Measurements from ENCODE around the gene AMPD1.

AMPD1 gene

GRCh38 chr1:114685851-114686250, 9.5 kb downstream of the AMPD1 start:
- Histone ChIP-seq H3K4me1 (ENCODE audit: control insufficient read depth in 2 of 2, insufficient read depth in 1 of 2, low read depth in 1 of 2, low read length in 2 of 2) (no peaks in the 10 kb centered on the region), H3K79me1 (ENCODE audit: low read depth, low read length) (no peaks in the 10 kb centered on the region), H3K27me3 (ENCODE audit: control insufficient read depth in 3 of 3, insufficient read depth in 3 of 3, low read depth in 1 of 3, low read length in 3 of 3) (peaks cover 0 to 36% (median 0%) of the 10 kb centered on the region in 3 experiments), H3K18ac (ENCODE audit: low read length) (no peak overlapping the region), H2BK15ac (ENCODE audit: low read length) (no peak overlapping the region), H4K91ac (ENCODE audit: low read depth, low read length, poor library complexity) (no peak overlapping the region), H3K27ac (replicated peaks; ENCODE audit: low read length) (no peak overlapping the region), H2BK5ac (ENCODE audit: low read length) (no peak overlapping the region), H3K4me2 (ENCODE audit: insufficient read depth, low read length, poor library complexity, severe bottlenecking) (no peak overlapping the region), H3K9me3 (replicated peaks in 1 of 2; ENCODE audit: control insufficient read depth in 2 of 2, insufficient read depth in 1 of 2, low read depth in 1 of 2, low read length in 2 of 2) (no peaks in the 10 kb centered on the region), H2BK120ac (ENCODE audit: low read depth, low read length) (no peak overlapping the region), H3K4ac (ENCODE audit: low read length) (no peak overlapping the region), H2BK12ac (ENCODE audit: low read length) (no peak overlapping the region), H3K23ac (ENCODE audit: low read depth, low read length, poor library complexity) (no peak overlapping the region), H3K9ac (ENCODE audit: low read depth, low read length, poor library complexity) (no peak overlapping the region), H4K8ac (ENCODE audit: low read depth, low read length) (no peak overlapping the region), H2AFZ (ENCODE audit: low read length) (no peak overlapping the region), H3K36me3 (replicated peaks in 1 of 2; ENCODE audit: control insufficient read depth in 2 of 2, insufficient read depth in 2 of 2, low read length in 2 of 2) (no peaks in the 10 kb centered on the region), H2AK5ac (ENCODE audit: low read depth, low read length) (no peak overlapping the region), H3K4me3 (ENCODE audit: low read length in 2 of 2) (no peak overlapping the region), H3K14ac (ENCODE audit: low read length) (no peak overlapping the region)
- WGBS, 2 donors (ENCODE audit: extremely low coverage in 2 of 2, insufficient read length in 2 of 2, insufficient replicate concordance in 1 of 2), result no CpG with 5 or more reads among the region's 5 CpGs
- DNase-seq (ENCODE audit: low spot score), result no peak

- Histone ChIP-seq H3K27ac (replicated peaks; ENCODE audit: low read length) (no peak overlapping the region), H3K18ac (ENCODE audit: low read length) (no peak overlapping the region), H2AK5ac (ENCODE audit: low read depth, low read length) (no peak overlapping the region), H2BK12ac (ENCODE audit: low read length) (no peak overlapping the region), H3K9me3 (replicated peaks in 1 of 2; ENCODE audit: control insufficient read depth in 2 of 2, insufficient read depth in 1 of 2, low read depth in 1 of 2, low read length in 2 of 2) (no peaks in the 10 kb centered on the region), H2BK120ac (ENCODE audit: low read depth, low read length) (no peak overlapping the region), H3K14ac (ENCODE audit: low read length) (no peak overlapping the region), H4K8ac (ENCODE audit: low read depth, low read length) (no peak overlapping the region), H3K4me2 (ENCODE audit: insufficient read depth, low read length, poor library complexity, severe bottlenecking) (no peak overlapping the region), H2BK15ac (ENCODE audit: low read length) (no peak overlapping the region), H3K36me3 (replicated peaks in 1 of 2; ENCODE audit: control insufficient read depth in 2 of 2, insufficient read depth in 2 of 2, low read length in 2 of 2) (no peaks in the 10 kb centered on the region), H3K4ac (ENCODE audit: low read length) (no peak overlapping the region), H3K4me1 (ENCODE audit: control insufficient read depth in 2 of 2, insufficient read depth in 1 of 2, low read depth in 1 of 2, low read length in 2 of 2) (no peaks in the 10 kb centered on the region), H4K91ac (ENCODE audit: low read depth, low read length, poor library complexity) (no peak overlapping the region), H3K4me3 (ENCODE audit: low read length in 2 of 2) (no peak overlapping the region), H3K79me1 (ENCODE audit: low read depth, low read length) (no peaks in the 10 kb centered on the region), H2BK5ac (ENCODE audit: low read length) (no peak overlapping the region), H3K9ac (ENCODE audit: low read depth, low read length, poor library complexity) (no peak overlapping the region), H3K23ac (ENCODE audit: low read depth, low read length, poor library complexity) (no peak overlapping the region), H3K27me3 (ENCODE audit: control insufficient read depth in 3 of 3, insufficient read depth in 3 of 3, low read depth in 1 of 3, low read length in 3 of 3) (peaks cover 0 to 60% (median 2%) of the 10 kb centered on the region in 3 experiments), H2AFZ (ENCODE audit: low read length) (no peak overlapping the region)
- no peak for DNase-seq (ENCODE audit: low spot score)
- no CpG with 5 or more reads among the region's 5 CpGs for WGBS, 2 donors (ENCODE audit: extremely low coverage in 2 of 2, insufficient read length in 2 of 2, insufficient replicate concordance in 1 of 2)
These were observed 17.7 kb downstream of the AMPD1 start for GRCh38 chr1:114677691-114678090.

GRCh38 chr1:114676115-114676514, 19.2 kb downstream of the AMPD1 start:
- H2BK15ac ChIP-seq (ENCODE audit: low read length), result no peak overlapping the region
- no peak overlapping the region for H2AFZ ChIP-seq (ENCODE audit: low read length)
- WGBS, 2 donors (ENCODE audit: extremely low coverage in 2 of 2, insufficient read length in 2 of 2, insufficient replicate concordance in 1 of 2), result no CpG with 5 or more reads among the region's 1 CpG
- no peak overlapping the region for H2AK5ac ChIP-seq (ENCODE audit: low read depth, low read length)
- no peak overlapping the region for H4K8ac ChIP-seq (ENCODE audit: low read depth, low read length)
- no peak overlapping the region for H3K4me2 ChIP-seq (ENCODE audit: insufficient read depth, low read length, poor library complexity, severe bottlenecking)
- H3K36me3 ChIP-seq (replicated peaks in 1 of 2; ENCODE audit: control insufficient read depth in 2 of 2, insufficient read depth in 2 of 2, low read length in 2 of 2), result no peaks in the 10 kb centered on the region
- H3K79me1 ChIP-seq (ENCODE audit: low read depth, low read length), result no peaks in the 10 kb centered on the region
- no peak overlapping the region for H2BK5ac ChIP-seq (ENCODE audit: low read length)
- no peak overlapping the region for H4K91ac ChIP-seq (ENCODE audit: low read depth, low read length, poor library complexity)
- no peak overlapping the region for H3K9ac ChIP-seq (ENCODE audit: low read depth, low read length, poor library complexity)
- no peak overlapping the region for H3K14ac ChIP-seq (ENCODE audit: low read length)
- no peaks in the 10 kb centered on the region for H3K9me3 ChIP-seq (replicated peaks in 1 of 2; ENCODE audit: control insufficient read depth in 2 of 2, insufficient read depth in 1 of 2, low read depth in 1 of 2, low read length in 2 of 2)
- no peaks in the 10 kb centered on the region for H3K4me1 ChIP-seq (ENCODE audit: control insufficient read depth in 2 of 2, insufficient read depth in 1 of 2, low read depth in 1 of 2, low read length in 2 of 2)
- H3K27ac ChIP-seq (replicated peaks; ENCODE audit: low read length), result no peak overlapping the region
- H3K23ac ChIP-seq (ENCODE audit: low read depth, low read length, poor library complexity), result no peak overlapping the region
- H3K18ac ChIP-seq (ENCODE audit: low read length), result no peak overlapping the region
- H3K4ac ChIP-seq (ENCODE audit: low read length), result no peak overlapping the region
- no peak overlapping the region for H2BK12ac ChIP-seq (ENCODE audit: low read length)
- H3K4me3 ChIP-seq (ENCODE audit: low read length in 2 of 2), result no peak overlapping the region
- peaks cover 0 to 76% (median 6%) of the 10 kb centered on the region in 3 experiments for H3K27me3 ChIP-seq (ENCODE audit: control insufficient read depth in 3 of 3, insufficient read depth in 3 of 3, low read depth in 1 of 3, low read length in 3 of 3)
- no peak overlapping the region for H2BK120ac ChIP-seq (ENCODE audit: low read depth, low read length)
- DNase-seq (ENCODE audit: low spot score), result no peak

- H3K27me3 ChIP-seq (ENCODE audit: control insufficient read depth in 3 of 3, insufficient read depth in 3 of 3, low read depth in 1 of 3, low read length in 3 of 3), result peaks cover 0 to 90% (median 18%) of the 10 kb centered on the region in 3 experiments
- no peak overlapping the region for H2BK15ac ChIP-seq (ENCODE audit: low read length)
- no peak overlapping the region for H2AFZ ChIP-seq (ENCODE audit: low read length)
- H3K36me3 ChIP-seq (replicated peaks in 1 of 2; ENCODE audit: control insufficient read depth in 2 of 2, insufficient read depth in 2 of 2, low read length in 2 of 2), result no peaks in the 10 kb centered on the region
- no peaks in the 10 kb centered on the region for H3K79me1 ChIP-seq (ENCODE audit: low read depth, low read length)
- H2BK120ac ChIP-seq (ENCODE audit: low read depth, low read length), result no peak overlapping the region
- no peak overlapping the region for H3K23ac ChIP-seq (ENCODE audit: low read depth, low read length, poor library complexity)
- no peak overlapping the region for H2AK5ac ChIP-seq (ENCODE audit: low read depth, low read length)
- H3K4me3 ChIP-seq (ENCODE audit: low read length in 2 of 2), result no peak overlapping the region
- H2BK12ac ChIP-seq (ENCODE audit: low read length), result no peak overlapping the region
- no peak overlapping the region for H4K91ac ChIP-seq (ENCODE audit: low read depth, low read length, poor library complexity)
- no peak overlapping the region for H3K14ac ChIP-seq (ENCODE audit: low read length)
- WGBS, 2 donors (ENCODE audit: extremely low coverage in 2 of 2, insufficient read length in 2 of 2, insufficient replicate concordance in 1 of 2), result no CpG with 5 or more reads among the region's 7 CpGs
- no peak for DNase-seq (ENCODE audit: low spot score)
- no peak overlapping the region for H3K18ac ChIP-seq (ENCODE audit: low read length)
- peaks cover 0 to 4% of the 10 kb centered on the region in 2 donors for H3K4me1 ChIP-seq (ENCODE audit: control insufficient read depth in 2 of 2, insufficient read depth in 1 of 2, low read depth in 1 of 2, low read length in 2 of 2)
- no peaks in the 10 kb centered on the region for H3K9me3 ChIP-seq (replicated peaks in 1 of 2; ENCODE audit: control insufficient read depth in 2 of 2, insufficient read depth in 1 of 2, low read depth in 1 of 2, low read length in 2 of 2)
- H3K4me2 ChIP-seq (ENCODE audit: insufficient read depth, low read length, poor library complexity, severe bottlenecking), result no peak overlapping the region
- no peak overlapping the region for H3K9ac ChIP-seq (ENCODE audit: low read depth, low read length, poor library complexity)
- H3K4ac ChIP-seq (ENCODE audit: low read length), result no peak overlapping the region
- no peak overlapping the region for H4K8ac ChIP-seq (ENCODE audit: low read depth, low read length)
- no peak overlapping the region for H2BK5ac ChIP-seq (ENCODE audit: low read length)
- no peak overlapping the region for H3K27ac ChIP-seq (replicated peaks; ENCODE audit: low read length)
These were observed 23.4 kb downstream of the AMPD1 start for GRCh38 chr1:114671939-114672275.

All from neuronal stem cell (in vitro differentiated cells).